WTC11 (cell line): ENCODE measurements around the gene FBXO28. TPM values are rescaled to one million over a fixed set of nuclear protein-coding genes. Genes with fewer than 3 reads are reported as not detected.

Experiments
- ATAC-seq: fragments of 200-7000 bp; cut with Tn5 transposase; 2 replicates; pipeline ENCODE4 v1.10.0; 2021; ENCODE audit warnings: mild to moderate bottlenecking, moderate library complexity
- CTCF ChIA-PET: fragments of 300-600 bp; sonication (Branson Sonifier 250); formaldehyde crosslinking; loops from one replicate; lab custom pipeline; 2021; ENCODE audit warnings: antibody characterized with exemption; lab: Charles Lee
- POLR2A ChIA-PET: fragments of 350-600 bp; sonication (Branson Sonifier 250); formaldehyde crosslinking; loops from one replicate; lab custom pipeline; 2021; ENCODE audit warnings: antibody characterized with exemption; lab: Charles Lee
- DNase-seq: peaks from one replicate; pipeline ENCODE4 v3.0.0; 2021; ENCODE audit warnings: low spot score
- H3K27ac Mint-ChIP-seq: 2 replicates; pipeline ENCODE4 v1.8.0; 2021; ENCODE audit warnings: mixed read lengths
- H3K27me3 Mint-ChIP-seq: 2 replicates; pipeline ENCODE4 v1.8.0; 2021; ENCODE audit warnings: low read depth, mild to moderate bottlenecking, moderate library complexity, mixed read lengths
- H3K36me3 Mint-ChIP-seq: 2 replicates; pipeline ENCODE4 v1.8.0; 2021; ENCODE audit warnings: mixed read lengths
- H3K4me1 Mint-ChIP-seq: 2 replicates; pipeline ENCODE4 v1.8.0; 2022; ENCODE audit warnings: mixed read lengths
- H3K4me3 Mint-ChIP-seq: 2 replicates; pipeline ENCODE4 v1.8.0; 2021; ENCODE audit warnings: mild to moderate bottlenecking, moderate library complexity, mixed read lengths
- H3K9me3 Mint-ChIP-seq: 2 replicates; pipeline ENCODE4 v1.8.0; 2021; ENCODE audit warnings: mixed read lengths
- ARID4B ChIP-seq: sonication (generic); formaldehyde crosslinking; IDR thresholded peaks from 2 replicates; pipeline ENCODE4 v1.8.0; 2023; ENCODE audit warnings: missing genetic modification reagents, mild to moderate bottlenecking, borderline replicate concordance
- CBFB ChIP-seq: sonication (generic); formaldehyde crosslinking; IDR thresholded peaks from 2 replicates; pipeline ENCODE4 v1.8.1; 2022; ENCODE audit warnings: mild to moderate bottlenecking, low read depth, missing genetic modification reagents
- CREB1 ChIP-seq: sonication (generic); formaldehyde crosslinking; IDR thresholded peaks from 2 replicates; pipeline ENCODE4 v1.8.0; 2023; ENCODE audit warnings: mild to moderate bottlenecking, missing genetic modification reagents
- ESRRA ChIP-seq: sonication (generic); formaldehyde crosslinking; IDR thresholded peaks from 2 replicates; pipeline ENCODE4 v1.8.1; 2022; ENCODE audit warnings: mild to moderate bottlenecking, missing genetic modification reagents, borderline replicate concordance
- GRHL2 ChIP-seq: fragments of 250-450 bp; sonication (Bioruptor Pico); IDR thresholded peaks from 2 replicates; pipeline ENCODE4 v1.8.0; 2022; ENCODE audit warnings: mild to moderate bottlenecking, moderate library complexity; ENCODE audit not compliant: insufficient replicate concordance, severe bottlenecking
- HMGA2 ChIP-seq: fragments of 250-450 bp; sonication (Bioruptor Pico); IDR thresholded peaks from 2 replicates; pipeline ENCODE4 v1.4.0; 2021; ENCODE audit warnings: mild to moderate bottlenecking, moderate library complexity
- IRF2 ChIP-seq: sonication (generic); formaldehyde crosslinking; IDR thresholded peaks from 2 replicates; pipeline ENCODE4 v1.8.0; 2022; ENCODE audit warnings: low read depth, missing genetic modification reagents, borderline replicate concordance
- JUN ChIP-seq: sonication (generic); formaldehyde crosslinking; IDR thresholded peaks from 2 replicates; pipeline ENCODE4 v1.8.0; 2023; ENCODE audit warnings: mild to moderate bottlenecking, missing genetic modification reagents
- NR2C2 ChIP-seq: sonication (generic); formaldehyde crosslinking; IDR thresholded peaks from 2 replicates; pipeline ENCODE4 v1.8.0; 2022; ENCODE audit warnings: mild to moderate bottlenecking, missing genetic modification reagents
- RORB ChIP-seq: fragments of 250-450 bp; sonication (Bioruptor Pico); IDR thresholded peaks from 2 replicates; pipeline ENCODE4 v1.9.0; 2021; ENCODE audit warnings: mild to moderate bottlenecking
- SMAD3 ChIP-seq: sonication (generic); formaldehyde crosslinking; IDR thresholded peaks from 2 replicates; pipeline ENCODE4 v1.8.0; 2022; ENCODE audit warnings: missing genetic modification reagents, mild to moderate bottlenecking, borderline replicate concordance
- TP53 ChIP-seq: sonication (generic); formaldehyde crosslinking; IDR thresholded peaks from 2 replicates; pipeline ENCODE4 v1.8.1; 2023; ENCODE audit warnings: mild to moderate bottlenecking, missing genetic modification reagents
- USF1 ChIP-seq: sonication (generic); formaldehyde crosslinking; IDR thresholded peaks from 2 replicates; pipeline ENCODE4 v1.8.0; 2022; ENCODE audit warnings: mild to moderate bottlenecking, missing genetic modification reagents
- ZBTB21 ChIP-seq: sonication (generic); formaldehyde crosslinking; IDR thresholded peaks from 2 replicates; pipeline ENCODE4 v1.8.1; 2023; ENCODE audit warnings: mild to moderate bottlenecking, missing genetic modification reagents, borderline replicate concordance
- ZNF121 ChIP-seq: sonication (generic); formaldehyde crosslinking; IDR thresholded peaks from 2 replicates; pipeline ENCODE4 v1.8.0; 2023; ENCODE audit warnings: missing genetic modification reagents
- ZNF138 ChIP-seq: sonication (generic); formaldehyde crosslinking; conservative IDR thresholded peaks from 2 replicates; pipeline ENCODE4 v1.8.1; 2022; ENCODE audit warnings: mild to moderate bottlenecking, moderate library complexity, missing genetic modification reagents
- ZNF416 ChIP-seq: fragments of 250-450 bp; sonication (Bioruptor Pico); IDR thresholded peaks from 2 replicates; pipeline ENCODE4 v1.9.0; 2021; ENCODE audit warnings: mild to moderate bottlenecking, inconsistent platforms
- ZNF423 ChIP-seq: fragments of 250-450 bp; sonication (Bioruptor Pico); IDR thresholded peaks from 2 replicates; pipeline ENCODE4 v2.1.2; 2022; ENCODE audit warnings: mild to moderate bottlenecking, moderate library complexity
- total RNA-seq: library from RNA; stranded (reverse); gene quantifications from 3 replicates; pipeline ENCODE4 v1.2.3, GENCODE V29; 2021
- TF ChIP-seq, protein P1 (sequence below): sonication (generic); formaldehyde crosslinking; IDR thresholded peaks from 2 replicates; pipeline ENCODE4 v1.8.0; 2022; ENCODE audit warnings: mild to moderate bottlenecking, missing genetic modification reagents
- TF ChIP-seq, protein P2 (sequence below): sonication (generic); formaldehyde crosslinking; IDR thresholded peaks from 2 replicates; pipeline ENCODE4 v1.8.1; 2022; ENCODE audit warnings: low read depth, missing genetic modification reagents, borderline replicate concordance
- TF ChIP-seq, protein P3 (sequence below): sonication (generic); formaldehyde crosslinking; IDR thresholded peaks from 2 replicates; pipeline ENCODE4 v1.8.1; 2023; ENCODE audit warnings: mild to moderate bottlenecking, missing genetic modification reagents, moderate library complexity
- TF ChIP-seq, protein P4 (sequence below): fragments of 250-450 bp; sonication (Bioruptor Pico); IDR thresholded peaks from 2 replicates; pipeline ENCODE4 v1.8.0; 2021; ENCODE audit warnings: mild to moderate bottlenecking
- TF ChIP-seq, protein P5 (sequence below): fragments of 250-450 bp; sonication (Bioruptor Pico); IDR thresholded peaks from 2 replicates; pipeline ENCODE4 v2.1.2; 2022; ENCODE audit warnings: mild to moderate bottlenecking, moderate library complexity

Gene FBXO28
- total RNA-seq, 1 experiment from 2014 or later: 36.8 TPM

- TF ChIP-seq ARID4B (no peak), CBFB (CRISPR knock-in tag) (no peak), JUN (no peak)
- TF ChIP-seq, all 79 proteins: peak for 4
Measured at GRCh38 chr1:224183591-224184312, 69.8 kb downstream of the FBXO28 start (continued).

GRCh38 chr1:224185208-224185607 is 71.3 kb downstream of the FBXO28 start:
- ChIA-PET POLR2A (no interaction called here), CTCF (no interaction called here)
- DNase-seq (no peak), ATAC-seq (no peak)
- TF ChIP-seq IRF2 (CRISPR knock-in tag) (no peak), ZNF121 (peak; percentile 70; the same call in 1 of the 2 replicates), USF1 (CRISPR knock-in tag) (no peak)
- TF ChIP-seq, protein P1, sequence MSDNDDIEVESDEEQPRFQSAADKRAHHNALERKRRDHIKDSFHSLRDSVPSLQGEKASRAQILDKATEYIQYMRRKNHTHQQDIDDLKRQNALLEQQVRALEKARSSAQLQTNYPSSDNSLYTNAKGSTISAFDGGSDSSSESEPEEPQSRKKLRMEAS: no peak
- Mint-ChIP-seq H3K4me1 (peaks cover 31% of the 10 kb centered on the region), H3K27me3 (no peaks in the 10 kb centered on the region; the same call in 1 of the 2 replicates), H3K27ac (peak overlapping the region; percentile 90; the same call in 1 of the 2 replicates), H3K36me3 (peaks cover 20% of the 10 kb centered on the region), H3K4me3 (peak overlapping the region; percentile 81), H3K9me3 (peaks cover 5% of the 10 kb centered on the region; the same call in 1 of the 2 replicates)

DNA sequence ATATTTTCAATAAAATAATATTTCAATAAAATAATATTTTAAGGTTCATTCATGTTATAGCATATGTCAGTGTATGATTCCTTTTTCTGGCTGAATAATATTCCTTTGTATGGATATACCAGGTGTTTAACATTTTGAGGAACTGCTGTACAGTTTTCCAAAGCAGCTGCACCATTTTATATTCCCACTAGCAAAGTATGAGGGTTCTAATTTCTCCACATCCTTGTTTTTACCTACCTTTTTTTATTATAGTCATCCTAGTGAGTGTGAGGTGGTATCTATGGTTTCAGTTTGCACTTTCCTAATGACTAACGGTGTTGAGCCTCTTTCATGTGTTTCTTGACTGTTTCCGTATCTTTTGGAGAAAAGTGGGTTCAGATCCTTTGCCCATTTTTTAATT is 74.4 kb downstream of the FBXO28 start:
- ATAC-seq: no peak
- peaks cover 6% of the 10 kb centered on the region; the same call in 1 of the 2 replicates for H3K9me3 Mint-ChIP-seq

DNA sequence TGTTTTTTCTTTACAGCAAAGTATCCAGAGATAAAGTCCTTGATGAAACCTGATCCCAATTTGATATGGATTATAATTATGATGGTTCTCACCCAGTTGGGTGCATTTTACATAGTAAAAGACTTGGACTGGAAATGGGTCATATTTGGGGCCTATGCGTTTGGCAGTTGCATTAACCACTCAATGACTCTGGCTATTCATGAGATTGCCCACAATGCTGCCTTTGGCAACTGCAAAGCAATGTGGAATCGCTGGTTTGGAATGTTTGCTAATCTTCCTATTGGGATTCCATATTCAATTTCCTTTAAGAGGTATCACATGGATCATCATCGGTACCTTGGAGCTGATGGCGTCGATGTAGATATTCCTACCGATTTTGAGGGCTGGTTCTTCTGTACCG is 75.7 kb downstream of the FBXO28 start:
- no peak for DNase-seq
- no peaks in the 10 kb centered on the region for H3K27me3 Mint-ChIP-seq
- CTCF ChIA-PET: no interaction called here
- H3K4me1 Mint-ChIP-seq: peaks cover 15% of the 10 kb centered on the region
- H3K36me3 Mint-ChIP-seq: peaks cover 39% of the 10 kb centered on the region
- H3K9me3 Mint-ChIP-seq: peaks cover 12% of the 10 kb centered on the region
- no peak overlapping the region for H3K27ac Mint-ChIP-seq
- ATAC-seq: no peak
- H3K4me3 Mint-ChIP-seq: no peak overlapping the region
- POLR2A ChIA-PET: no interaction called here
- TF ChIP-seq, protein P2, sequence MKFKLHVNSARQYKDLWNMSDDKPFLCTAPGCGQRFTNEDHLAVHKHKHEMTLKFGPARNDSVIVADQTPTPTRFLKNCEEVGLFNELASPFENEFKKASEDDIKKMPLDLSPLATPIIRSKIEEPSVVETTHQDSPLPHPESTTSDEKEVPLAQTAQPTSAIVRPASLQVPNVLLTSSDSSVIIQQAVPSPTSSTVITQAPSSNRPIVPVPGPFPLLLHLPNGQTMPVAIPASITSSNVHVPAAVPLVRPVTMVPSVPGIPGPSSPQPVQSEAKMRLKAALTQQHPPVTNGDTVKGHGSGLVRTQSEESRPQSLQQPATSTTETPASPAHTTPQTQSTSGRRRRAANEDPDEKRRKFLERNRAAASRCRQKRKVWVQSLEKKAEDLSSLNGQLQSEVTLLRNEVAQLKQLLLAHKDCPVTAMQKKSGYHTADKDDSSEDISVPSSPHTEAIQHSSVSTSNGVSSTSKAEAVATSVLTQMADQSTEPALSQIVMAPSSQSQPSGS: no peak
- TF ChIP-seq, protein P3, sequence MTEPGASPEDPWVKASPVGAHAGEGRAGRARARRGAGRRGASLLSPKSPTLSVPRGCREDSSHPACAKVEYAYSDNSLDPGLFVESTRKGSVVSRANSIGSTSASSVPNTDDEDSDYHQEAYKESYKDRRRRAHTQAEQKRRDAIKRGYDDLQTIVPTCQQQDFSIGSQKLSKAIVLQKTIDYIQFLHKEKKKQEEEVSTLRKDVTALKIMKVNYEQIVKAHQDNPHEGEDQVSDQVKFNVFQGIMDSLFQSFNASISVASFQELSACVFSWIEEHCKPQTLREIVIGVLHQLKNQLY (CRISPR knock-in tag): no peak
- TF ChIP-seq, protein P4, sequence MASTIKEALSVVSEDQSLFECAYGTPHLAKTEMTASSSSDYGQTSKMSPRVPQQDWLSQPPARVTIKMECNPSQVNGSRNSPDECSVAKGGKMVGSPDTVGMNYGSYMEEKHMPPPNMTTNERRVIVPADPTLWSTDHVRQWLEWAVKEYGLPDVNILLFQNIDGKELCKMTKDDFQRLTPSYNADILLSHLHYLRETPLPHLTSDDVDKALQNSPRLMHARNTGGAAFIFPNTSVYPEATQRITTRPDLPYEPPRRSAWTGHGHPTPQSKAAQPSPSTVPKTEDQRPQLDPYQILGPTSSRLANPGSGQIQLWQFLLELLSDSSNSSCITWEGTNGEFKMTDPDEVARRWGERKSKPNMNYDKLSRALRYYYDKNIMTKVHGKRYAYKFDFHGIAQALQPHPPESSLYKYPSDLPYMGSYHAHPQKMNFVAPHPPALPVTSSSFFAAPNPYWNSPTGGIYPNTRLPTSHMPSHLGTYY (CRISPR knock-in tag): no peak
- TF ChIP-seq SMAD3: no peak
- TF ChIP-seq ZNF423 (CRISPR knock-in tag): no peak
- TF ChIP-seq ESRRA (CRISPR knock-in tag): no peak
- no peak for TF ChIP-seq GRHL2 (CRISPR knock-in tag)
- TF ChIP-seq TP53 (CRISPR knock-in tag): no peak
- TF ChIP-seq, protein P5, sequence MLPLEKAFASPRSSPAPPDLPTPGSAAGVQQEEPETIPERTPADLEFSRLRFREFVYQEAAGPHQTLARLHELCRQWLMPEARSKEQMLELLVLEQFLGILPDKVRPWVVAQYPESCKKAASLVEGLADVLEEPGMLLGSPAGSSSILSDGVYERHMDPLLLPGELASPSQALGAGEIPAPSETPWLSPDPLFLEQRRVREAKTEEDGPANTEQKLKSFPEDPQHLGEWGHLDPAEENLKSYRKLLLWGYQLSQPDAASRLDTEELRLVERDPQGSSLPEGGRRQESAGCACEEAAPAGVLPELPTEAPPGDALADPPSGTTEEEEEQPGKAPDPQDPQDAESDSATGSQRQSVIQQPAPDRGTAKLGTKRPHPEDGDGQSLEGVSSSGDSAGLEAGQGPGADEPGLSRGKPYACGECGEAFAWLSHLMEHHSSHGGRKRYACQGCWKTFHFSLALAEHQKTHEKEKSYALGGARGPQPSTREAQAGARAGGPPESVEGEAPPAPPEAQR (CRISPR knock-in tag): no peak
- no peak for TF ChIP-seq CREB1 (CRISPR knock-in tag)

More for the DNA sequence above, 74.4 kb downstream of the FBXO28 start:
- ChIA-PET POLR2A (interaction anchor here (0.5 kb wide), 1 partner anchor 53 kb away, joined by 10 read pairs; no protein-coding TSS in a partner anchor), CTCF (interaction anchor here (0.7 kb wide), 1 partner anchor 631 kb away, joined by 3 read pairs; no protein-coding TSS in a partner anchor)
- no peak for TF ChIP-seq RORB (CRISPR knock-in tag)
- no peak for TF ChIP-seq IRF2 (CRISPR knock-in tag)
- no peak for TF ChIP-seq ZNF138 (CRISPR knock-in tag)
- no peak for TF ChIP-seq ZBTB21 (CRISPR knock-in tag)
- no peak for TF ChIP-seq ZNF416
- 0 out of 2 replicates have a peak, but pooled peaks have one; percentile 33 for TF ChIP-seq HMGA2
- no peak for TF ChIP-seq NR2C2 (CRISPR knock-in tag)
- Mint-ChIP-seq H3K27me3 (no peaks in the 10 kb centered on the region), H3K4me1 (peaks cover 17% of the 10 kb centered on the region), H3K36me3 (peaks cover 30% of the 10 kb centered on the region), H3K4me3 (no peak overlapping the region), H3K27ac (no peak overlapping the region)
- no peak for DNase-seq
